Mucosa of descending colon (tissue), 3 donors: ENCODE data around the gene FCN2. TPM values are rescaled to one million over a fixed set of nuclear protein-coding genes. Genes with fewer than 3 reads are reported as not detected.

ENCODE experiments used
- ATAC-seq: fragments of 200-7000 bp; cut with Tn5 transposase; one replicate; pipeline ENCODE4 v1.9.1; 2020; ENCODE audit warnings: mild to moderate bottlenecking, moderate library complexity
- DNase-seq, 3 donors: peaks; one replicate each; pipeline ENCODE4 v3.0.0-alpha.2; 2020
- H3K36me3 ChIP-seq: fragments of 200-600 bp; one replicate; pipeline ENCODE4 v1.8.0; 2021; ENCODE audit warnings: low read depth, mild to moderate bottlenecking
- H3K4me1 ChIP-seq: fragments of 200-600 bp; one replicate; pipeline ENCODE4 v1.8.0; 2021; ENCODE audit warnings: low read depth, mild to moderate bottlenecking
- H3K4me3 ChIP-seq: fragments of 200-600 bp; one replicate; pipeline ENCODE4 v1.8.0; 2021; ENCODE audit warnings: mild to moderate bottlenecking
- H3K9me3 ChIP-seq: fragments of 200-600 bp; one replicate; pipeline ENCODE4 v1.8.0; 2021; ENCODE audit warnings: mild to moderate bottlenecking
- CTCF ChIP-seq: fragments of 200-600 bp; IDR thresholded peaks from one replicate; pipeline ENCODE4 v1.8.0; 2022; ENCODE audit warnings: antibody characterized with exemption, mild to moderate bottlenecking
- intact Hi-C, 2 donors: fragments of 100-400 bp; cut with DNase I in 1 of 2; cut with micrococcal nuclease in 1 of 2; formaldehyde crosslinking; loops; one replicate each; pipeline versions ENCODE4 v1.11.0 to v1.11.1; 2022; cut with DNase I, micrococcal nuclease
- total RNA-seq, 3 donors: library from RNA; stranded (reverse); fragmentation: NEBNext Ultra II Directional in 2 of 3; extraction: Animal tissue kit (Norgen Biotek cat#: 25700) in 2 of 3; gene quantifications; one replicate each; pipeline versions ENCODE4 v1.2.1 to v1.2.4, GENCODE V29; 2021 to 2023
- donor health status: DM: no; HTN: no; CAD: no; lungs with moderate emphysema.
- donor health status: DM: no; HTN: no; CAD: no.
- donor health status: DM: no; HTN: yes; CAD: no.

The FCN2 gene
- total RNA-seq, 3 donors from 2014 or later = not detected

GRCh38 chr9:134913041-134913712 lies 32.6 kb downstream of the FCN2 start:
- Histone ChIP-seq H3K4me3 (no peak overlapping the region), H3K9me3 (no peaks in the 10 kb centered on the region), H3K4me1 (no peaks in the 10 kb centered on the region), H3K36me3 (no peaks in the 10 kb centered on the region)
- no peak for TF ChIP-seq CTCF
- no peak for ATAC-seq
- intact Hi-C loops = no loop called here
- DNase-seq = no peak

DNA sequence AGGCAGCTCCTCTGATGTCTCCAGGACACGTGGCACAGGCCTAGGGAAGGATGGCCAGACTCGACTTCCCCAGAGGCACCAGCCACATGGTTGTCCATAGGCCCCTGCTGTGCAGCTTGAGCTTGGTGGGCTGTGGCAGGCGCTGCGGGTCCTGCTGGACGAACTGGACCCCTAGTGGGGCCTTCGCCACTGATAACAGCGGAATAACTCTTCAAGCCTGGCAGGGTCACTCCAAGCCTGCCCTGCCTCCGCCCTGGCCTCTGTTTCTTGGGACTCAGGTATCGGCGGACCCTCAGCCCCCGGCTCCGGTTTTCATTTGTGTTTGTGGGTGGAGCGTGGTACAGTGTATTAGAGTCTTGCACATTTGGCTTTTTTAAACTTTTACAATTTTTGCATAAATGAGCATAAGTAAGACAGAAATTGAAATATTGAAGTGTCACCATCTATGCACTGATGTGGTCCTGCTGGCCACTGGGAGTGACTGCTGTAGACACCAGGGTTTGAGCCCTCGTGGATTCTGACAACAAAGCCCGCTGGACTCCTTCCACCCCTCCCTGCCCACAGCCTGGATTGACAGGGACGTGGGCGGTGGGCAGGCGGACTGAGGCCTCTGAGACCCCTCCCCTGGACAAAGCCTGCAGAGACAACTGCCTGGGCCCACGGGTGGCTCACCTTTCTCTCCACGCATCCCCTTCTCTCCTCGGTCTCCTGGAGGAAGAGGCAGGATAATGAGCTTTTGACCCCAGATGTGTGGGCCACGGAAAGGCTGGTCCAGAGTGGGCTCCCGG lies 33.3 kb downstream of the FCN2 start:
- H3K4me1 ChIP-seq = no peaks in the 10 kb centered on the region
- no peak for ATAC-seq

DNA sequence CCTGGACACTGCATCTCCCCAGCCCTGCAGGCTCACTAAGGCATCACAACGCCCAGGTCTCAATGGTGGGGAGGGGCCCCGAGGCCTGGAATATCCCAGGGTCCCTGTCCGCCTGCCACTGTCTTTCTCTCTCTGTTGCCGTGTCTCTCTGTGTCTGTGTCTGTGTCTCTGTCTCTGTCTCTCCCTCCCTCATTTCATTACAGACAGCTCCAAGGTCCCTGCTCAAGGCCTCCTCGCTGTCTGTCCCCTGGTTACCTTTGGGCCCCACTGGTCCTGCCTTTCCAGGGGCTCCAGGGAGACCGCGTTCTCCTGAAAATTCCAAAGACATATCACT lies 33.9 kb downstream of the FCN2 start:
- H3K4me3 ChIP-seq = no peak overlapping the region
- ATAC-seq = no peak
- DNase-seq = no peak
- no peak for TF ChIP-seq CTCF
- no peaks in the 10 kb centered on the region for H3K4me1 ChIP-seq
- H3K36me3 ChIP-seq = no peaks in the 10 kb centered on the region
- intact Hi-C loops = no loop called here
- no peaks in the 10 kb centered on the region for H3K9me3 ChIP-seq

More for the DNA sequence above, 33.3 kb downstream of the FCN2 start:
- no peak for DNase-seq
- Histone ChIP-seq H3K36me3 (no peaks in the 10 kb centered on the region), H3K9me3 (no peaks in the 10 kb centered on the region), H3K4me3 (no peak overlapping the region)
- intact Hi-C loops = no loop called here
- no peak for TF ChIP-seq CTCF

GRCh38 chr9:134915046-134915985 lies 34.7 kb downstream of the FCN2 start:
- ATAC-seq (no peak), DNase-seq (no peak)
- intact Hi-C loops = no loop called here
- no peak for TF ChIP-seq CTCF
- no peaks in the 10 kb centered on the region for H3K9me3 ChIP-seq
- H3K36me3 ChIP-seq = no peaks in the 10 kb centered on the region
- H3K4me1 ChIP-seq = no peaks in the 10 kb centered on the region
- H3K4me3 ChIP-seq = no peak overlapping the region

DNA sequence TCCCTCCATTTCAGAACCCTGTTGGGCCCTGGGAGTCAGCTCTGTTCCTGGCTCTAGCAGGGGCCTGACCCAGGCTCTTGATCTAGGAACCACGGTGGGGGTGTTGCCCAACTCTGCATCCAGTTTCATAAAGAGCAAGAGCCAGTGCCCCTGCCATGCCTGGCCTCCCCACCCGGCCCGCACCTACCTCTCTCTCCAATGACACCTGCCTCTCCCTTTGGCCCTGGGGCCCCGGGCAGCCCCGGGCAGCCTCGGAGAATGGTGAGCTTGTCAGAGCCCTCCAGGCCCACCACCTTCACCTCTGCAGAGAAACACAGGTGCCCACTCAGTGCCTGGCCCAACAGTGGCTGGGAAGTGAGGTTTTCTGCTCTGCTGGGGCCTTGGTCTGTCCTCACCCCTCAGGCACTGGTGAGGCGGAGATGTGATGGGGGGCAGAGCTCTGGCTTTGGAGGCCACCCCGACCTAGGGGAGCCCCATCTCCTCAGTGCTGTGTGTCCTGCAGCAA lies 35.6 kb downstream of the FCN2 start:
- no peak for ATAC-seq
- intact Hi-C loops = no loop called here
- H3K4me3 ChIP-seq = no peak overlapping the region
- no peaks in the 10 kb centered on the region for H3K36me3 ChIP-seq
- TF ChIP-seq CTCF = no peak
- no peaks in the 10 kb centered on the region for H3K9me3 ChIP-seq
- no peak for DNase-seq
- no peaks in the 10 kb centered on the region for H3K4me1 ChIP-seq
